ENCODE results near the gene SLC26A11.

SLC26A11 gene

GRCh38 chr17:80290156-80290555 is 69.9 kb downstream of the SLC26A11 start:
- H3K27ac Mint-ChIP-seq = no peak overlapping the region
- H3K9me3 Mint-ChIP-seq = no peaks in the 10 kb centered on the region
- H3K4me1 Mint-ChIP-seq = peaks cover 5% of the 10 kb centered on the region
- no peaks in the 10 kb centered on the region for H3K27me3 Mint-ChIP-seq (ENCODE audit: low read depth)
- no peak for TF ChIP-seq CTCF (IDR thresholded peaks at IDR 0.05; ENCODE audit: unreplicated experiment in 3 of 3)
- H3K36me3 Mint-ChIP-seq (ENCODE audit: low read depth) = peaks cover 28% of the 10 kb centered on the region
- H3K4me3 Mint-ChIP-seq = no peak overlapping the region

GRCh38 chr17:80291260-80291659 is 71.0 kb downstream of the SLC26A11 start:
- no peak overlapping the region for H3K27ac Mint-ChIP-seq
- H3K9me3 Mint-ChIP-seq = no peaks in the 10 kb centered on the region
- TF ChIP-seq CTCF (IDR thresholded peaks at IDR 0.05; ENCODE audit: unreplicated experiment in 3 of 3) = no peak
- H3K4me1 Mint-ChIP-seq = peaks cover 5% of the 10 kb centered on the region
- H3K4me3 Mint-ChIP-seq = no peak overlapping the region
- H3K36me3 Mint-ChIP-seq (ENCODE audit: low read depth) = peaks cover 32% of the 10 kb centered on the region
- no peaks in the 10 kb centered on the region for H3K27me3 Mint-ChIP-seq (ENCODE audit: low read depth)

- peaks cover 39% of the 10 kb centered on the region for H3K36me3 Mint-ChIP-seq (ENCODE audit: low read depth)
Measured at GRCh38 chr17:80291691-80292487, 71.7 kb downstream of the SLC26A11 start.

GRCh38 chr17:80292521-80292971 is 72.3 kb downstream of the SLC26A11 start:
- Mint-ChIP-seq H3K9me3 (no peaks in the 10 kb centered on the region), H3K4me1 (peaks cover 5% of the 10 kb centered on the region), H3K36me3 (ENCODE audit: low read depth) (peaks cover 37% of the 10 kb centered on the region), H3K27ac (no peak overlapping the region), H3K27me3 (ENCODE audit: low read depth) (no peaks in the 10 kb centered on the region), H3K4me3 (no peak overlapping the region)
- TF ChIP-seq CTCF (IDR thresholded peaks at IDR 0.05; ENCODE audit: unreplicated experiment in 3 of 3) = peak in 1 of 3 experiments; percentile 14

More at GRCh38 chr17:80291691-80292487, 71.7 kb downstream of the SLC26A11 start:
- Mint-ChIP-seq H3K4me1 (peaks cover 5% of the 10 kb centered on the region), H3K27me3 (ENCODE audit: low read depth) (no peaks in the 10 kb centered on the region), H3K27ac (no peak overlapping the region), H3K9me3 (no peaks in the 10 kb centered on the region), H3K4me3 (no peak overlapping the region)
- TF ChIP-seq CTCF (IDR thresholded peaks at IDR 0.05; ENCODE audit: unreplicated experiment in 3 of 3) = no peak

- TF ChIP-seq CTCF (IDR thresholded peaks at IDR 0.05; ENCODE audit: unreplicated experiment in 3 of 3) = no peak
- Mint-ChIP-seq H3K36me3 (ENCODE audit: low read depth) (peaks cover 42% of the 10 kb centered on the region), H3K4me3 (no peak overlapping the region), H3K9me3 (no peaks in the 10 kb centered on the region), H3K4me1 (peaks cover 5% of the 10 kb centered on the region), H3K27me3 (ENCODE audit: low read depth) (no peaks in the 10 kb centered on the region), H3K27ac (no peak overlapping the region)
Measured at GRCh38 chr17:80294210-80294609, 74.0 kb downstream of the SLC26A11 start.

- H3K27me3 Mint-ChIP-seq (ENCODE audit: low read depth) = no peaks in the 10 kb centered on the region
- H3K36me3 Mint-ChIP-seq (ENCODE audit: low read depth) = peaks cover 42% of the 10 kb centered on the region
- no peak overlapping the region for H3K27ac Mint-ChIP-seq
- peaks cover under 1% of the 10 kb centered on the region for H3K4me1 Mint-ChIP-seq
- H3K9me3 Mint-ChIP-seq = no peaks in the 10 kb centered on the region
- TF ChIP-seq CTCF (IDR thresholded peaks at IDR 0.05; ENCODE audit: unreplicated experiment in 3 of 3) = no peak
- H3K4me3 Mint-ChIP-seq = no peak overlapping the region
Measured at GRCh38 chr17:80294653-80295052, 74.4 kb downstream of the SLC26A11 start.
